ENCODE measurements around the gene PLOD1.

The PLOD1 gene

DNA sequence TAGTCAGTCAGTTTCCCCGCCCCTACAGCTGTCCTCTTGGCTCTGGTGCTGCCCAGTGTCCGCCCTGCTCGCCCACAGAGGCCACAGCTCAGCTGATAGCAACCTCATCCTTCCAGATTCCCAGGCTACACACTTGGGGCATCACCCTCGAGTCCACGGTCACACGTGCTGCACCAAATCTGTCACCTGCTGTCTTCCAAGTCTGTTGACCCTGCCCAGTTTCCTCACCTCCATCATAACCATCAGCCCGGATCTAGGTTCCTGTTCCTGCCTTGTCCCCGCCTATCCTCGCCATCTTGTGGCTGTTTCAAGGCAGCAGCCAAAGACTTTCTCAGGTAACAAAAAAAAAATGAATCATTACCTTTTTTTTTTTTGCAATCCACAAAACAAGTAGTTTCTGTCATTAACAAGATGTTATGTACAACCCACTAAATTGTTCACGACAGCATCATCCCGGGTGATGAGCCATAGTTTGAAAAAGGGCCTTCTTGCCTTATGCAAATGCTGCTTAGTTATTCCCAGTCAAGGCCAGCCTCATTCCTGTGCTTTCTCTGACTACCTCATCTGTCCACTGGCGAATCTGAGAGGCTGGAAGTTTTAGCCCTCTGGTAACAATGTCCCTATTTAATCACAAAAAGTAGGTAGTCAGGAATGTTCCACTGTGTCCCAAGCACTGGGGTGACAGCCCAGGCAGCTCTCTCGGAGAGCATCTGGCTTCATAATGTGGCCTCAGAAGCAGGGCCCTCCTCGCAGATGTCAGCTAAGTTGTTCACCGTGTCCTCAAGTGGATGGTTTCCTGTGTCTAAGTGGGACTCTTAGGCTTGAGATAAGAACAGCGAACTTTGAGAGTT is 79.8 kb downstream of the PLOD1 start:
- Mint-ChIP-seq H3K4me3 (peak overlapping the region; percentile 18 to 60), H3K27ac (peak overlapping the region; percentile 63 to 75), H3K9me3 (no peaks in the 10 kb centered on the region), H3K27me3 (no peaks in the 10 kb centered on the region), H3K4me1 (peaks cover 31% of the 10 kb centered on the region)
- no peak for DNase-seq
- no peak for ATAC-seq

- no peaks in the 10 kb centered on the region for H3K9me3 Mint-ChIP-seq
- H3K4me1 Mint-ChIP-seq = peaks cover 36% of the 10 kb centered on the region
- H3K4me3 Mint-ChIP-seq = no peak overlapping the region
- ATAC-seq (no peak), DNase-seq (no peak)
- no peaks in the 10 kb centered on the region for H3K27me3 Mint-ChIP-seq
- H3K27ac Mint-ChIP-seq = peak overlapping the region in 1 of 2 donors; percentile 42
These were observed 80.5 kb downstream of the PLOD1 start for GRCh38 chr1:12015001-12015491.

DNA sequence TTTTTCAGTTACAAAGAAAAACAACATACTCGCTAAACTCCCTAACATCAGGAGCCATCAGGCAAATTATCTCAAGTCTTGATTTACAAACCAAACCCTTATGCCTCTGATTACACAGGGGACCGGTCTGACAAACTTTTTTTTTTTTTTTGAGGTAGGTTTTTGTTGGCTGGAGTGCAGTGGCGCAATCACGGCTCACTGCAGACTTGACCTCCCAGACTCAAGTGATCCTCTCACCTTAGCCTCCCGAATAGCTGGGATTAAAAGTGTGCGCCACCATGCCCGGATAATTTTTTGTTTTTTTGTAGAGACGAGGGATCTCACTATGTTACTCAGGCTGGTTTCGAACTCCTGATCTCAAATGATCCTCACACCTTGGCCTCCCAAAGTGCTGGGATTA is 81.0 kb downstream of the PLOD1 start:
- no peak overlapping the region for H3K4me3 Mint-ChIP-seq
- H3K27me3 Mint-ChIP-seq = no peaks in the 10 kb centered on the region
- peak overlapping the region in 1 of 2 donors; percentile 54 for H3K27ac Mint-ChIP-seq
- H3K4me1 Mint-ChIP-seq = peaks cover 41% of the 10 kb centered on the region
- H3K9me3 Mint-ChIP-seq = no peaks in the 10 kb centered on the region
- ATAC-seq = no peak
- DNase-seq = no peak

DNA sequence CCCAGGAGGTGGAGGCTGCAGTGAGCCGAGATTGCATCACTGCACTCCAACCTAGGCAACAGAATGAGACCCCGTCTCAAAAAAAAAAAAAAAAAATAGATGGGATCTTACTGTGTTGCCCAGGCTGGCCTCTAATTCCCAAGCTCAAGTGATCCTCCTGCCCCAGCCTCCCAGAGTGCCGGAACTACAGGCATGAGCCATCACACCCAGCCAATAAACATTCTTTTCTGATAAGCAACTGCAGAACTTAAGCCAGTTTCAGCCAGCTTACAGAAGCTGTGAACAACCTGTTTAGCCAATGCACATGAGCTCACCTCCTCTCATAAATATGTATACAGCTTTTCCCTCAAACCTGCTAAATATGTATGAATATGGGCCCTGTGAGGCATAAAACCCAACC is 81.7 kb downstream of the PLOD1 start:
- Mint-ChIP-seq H3K4me3 (no peak overlapping the region), H3K27ac (no peak overlapping the region), H3K27me3 (no peaks in the 10 kb centered on the region), H3K9me3 (no peaks in the 10 kb centered on the region), H3K4me1 (peaks cover 47% of the 10 kb centered on the region)
- DNase-seq (no peak), ATAC-seq (no peak)

DNA sequence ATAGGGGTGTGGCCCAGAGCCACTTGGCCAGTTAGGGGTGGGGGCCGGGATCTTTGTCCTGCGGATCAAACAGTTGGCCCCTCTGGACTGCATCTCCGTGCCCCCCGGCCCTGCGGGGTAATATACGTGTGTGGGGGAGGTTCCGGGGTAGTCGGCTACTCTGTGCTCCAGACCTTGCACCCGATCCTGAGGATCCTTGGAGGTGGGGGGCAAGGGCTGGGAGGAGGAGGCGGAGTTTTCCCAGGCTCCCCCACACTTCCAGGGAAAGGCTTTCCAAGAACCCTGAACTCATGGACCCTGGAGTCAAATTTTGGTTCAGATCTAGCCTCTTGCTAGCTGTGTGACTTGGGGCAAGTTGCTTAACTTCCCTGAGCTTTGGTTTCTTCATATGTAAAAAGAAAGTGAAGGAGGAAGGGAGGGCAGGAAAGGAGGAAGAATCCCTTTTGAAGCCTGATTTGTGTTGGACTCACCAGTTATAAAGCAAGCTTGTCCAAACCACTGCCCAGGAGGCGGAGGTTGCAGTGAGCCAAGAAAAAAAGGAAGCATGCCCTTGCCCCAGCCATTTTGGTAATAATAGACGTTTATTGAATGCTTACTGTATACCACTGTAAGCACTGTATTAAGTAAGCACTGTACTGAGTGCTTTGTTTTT is 85.5 kb downstream of the PLOD1 start:
- peaks cover 26% of the 10 kb centered on the region for H3K4me1 Mint-ChIP-seq
- H3K9me3 Mint-ChIP-seq = no peaks in the 10 kb centered on the region
- DNase-seq = no peak
- ATAC-seq = peak; percentile 6
- peak overlapping the region; percentile 25 to 95 for H3K27ac Mint-ChIP-seq
- peak overlapping the region; percentile 85 to 89 for H3K4me3 Mint-ChIP-seq
- H3K27me3 Mint-ChIP-seq = no peaks in the 10 kb centered on the region

DNA sequence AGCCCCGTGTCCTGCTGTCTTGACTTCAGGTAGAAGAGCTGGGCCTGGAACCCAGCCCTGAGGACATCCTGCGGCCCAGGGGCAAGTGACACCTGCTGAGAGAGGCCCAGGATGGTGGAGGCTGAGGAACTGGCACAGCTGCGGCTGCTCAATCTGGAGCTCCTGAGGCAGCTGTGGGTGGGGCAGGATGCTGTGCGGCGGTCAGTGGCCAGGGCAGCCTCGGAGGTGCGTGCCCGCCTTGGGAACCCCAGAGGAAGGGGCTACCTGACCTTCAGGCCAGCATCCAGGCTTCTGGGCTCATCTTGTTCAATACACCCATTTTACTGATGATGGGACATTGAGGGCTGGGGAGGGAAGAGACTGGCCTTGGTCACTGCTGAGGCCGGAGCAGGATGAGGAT is 87.1 kb downstream of the PLOD1 start:
- Mint-ChIP-seq H3K9me3 (no peaks in the 10 kb centered on the region), H3K27ac (peak overlapping the region in 1 of 2 donors; percentile 34), H3K27me3 (no peaks in the 10 kb centered on the region), H3K4me1 (peaks cover 26% of the 10 kb centered on the region), H3K4me3 (no peak overlapping the region)
- DNase-seq (no peak), ATAC-seq (no peak)

DNA sequence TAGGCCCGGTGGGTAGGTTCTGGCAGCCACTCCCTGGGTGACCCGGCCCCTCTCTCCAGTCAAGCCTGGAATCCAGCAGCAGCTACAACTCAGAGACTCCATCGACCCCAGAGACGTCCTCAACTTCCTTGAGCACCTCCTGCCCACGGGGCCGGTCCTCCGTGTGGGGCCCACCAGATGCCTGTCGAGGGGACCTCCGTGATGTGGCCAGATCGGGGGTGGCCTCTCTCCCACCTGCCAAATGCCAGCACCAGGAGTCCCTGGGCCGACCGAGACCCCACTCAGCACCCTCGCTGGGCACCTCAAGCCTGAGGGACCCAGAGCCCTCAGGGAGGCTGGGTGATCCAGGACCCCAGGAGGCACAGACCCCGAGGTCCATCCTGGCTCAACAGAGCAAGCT is 87.5 kb downstream of the PLOD1 start:
- no peaks in the 10 kb centered on the region for H3K27me3 Mint-ChIP-seq
- H3K4me1 Mint-ChIP-seq = peaks cover 26% of the 10 kb centered on the region
- no peak overlapping the region for H3K4me3 Mint-ChIP-seq
- ATAC-seq (no peak), DNase-seq (no peak)
- no peaks in the 10 kb centered on the region for H3K9me3 Mint-ChIP-seq
- H3K27ac Mint-ChIP-seq = peak overlapping the region in 1 of 2 donors; percentile 63
